WTC11 (cell line): ENCODE data around the gene GNAS-AS1. TPM values are rescaled to one million over a fixed set of nuclear protein-coding genes. Genes with fewer than 3 reads are reported as not detected.

Source experiments
- ATAC-seq: fragments of 200-7000 bp; cut with Tn5 transposase; 2 replicates; pipeline ENCODE4 v1.10.0; 2021; ENCODE audit warnings: mild to moderate bottlenecking, moderate library complexity
- CTCF ChIA-PET: fragments of 300-600 bp; sonication (Branson Sonifier 250); formaldehyde crosslinking; loops from one replicate; lab custom pipeline; 2021; ENCODE audit warnings: antibody characterized with exemption; lab: Charles Lee
- POLR2A ChIA-PET: fragments of 350-600 bp; sonication (Branson Sonifier 250); formaldehyde crosslinking; loops from one replicate; lab custom pipeline; 2021; ENCODE audit warnings: antibody characterized with exemption; lab: Charles Lee
- DNase-seq: peaks from one replicate; pipeline ENCODE4 v3.0.0; 2021; ENCODE audit warnings: low spot score
- H3K27ac Mint-ChIP-seq: 2 replicates; pipeline ENCODE4 v1.8.0; 2021; ENCODE audit warnings: mixed read lengths
- H3K27me3 Mint-ChIP-seq: 2 replicates; pipeline ENCODE4 v1.8.0; 2021; ENCODE audit warnings: low read depth, mild to moderate bottlenecking, moderate library complexity, mixed read lengths
- H3K36me3 Mint-ChIP-seq: 2 replicates; pipeline ENCODE4 v1.8.0; 2021; ENCODE audit warnings: mixed read lengths
- H3K4me1 Mint-ChIP-seq: 2 replicates; pipeline ENCODE4 v1.8.0; 2022; ENCODE audit warnings: mixed read lengths
- H3K4me3 Mint-ChIP-seq: 2 replicates; pipeline ENCODE4 v1.8.0; 2021; ENCODE audit warnings: mild to moderate bottlenecking, moderate library complexity, mixed read lengths
- H3K9me3 Mint-ChIP-seq: 2 replicates; pipeline ENCODE4 v1.8.0; 2021; ENCODE audit warnings: mixed read lengths
- CBFB ChIP-seq: sonication (generic); formaldehyde crosslinking; IDR thresholded peaks from 2 replicates; pipeline ENCODE4 v1.8.1; 2022; ENCODE audit warnings: mild to moderate bottlenecking, low read depth, missing genetic modification reagents
- CREM ChIP-seq: sonication (generic); formaldehyde crosslinking; IDR thresholded peaks from 2 replicates; pipeline ENCODE4 v1.8.1; 2022; ENCODE audit warnings: mild to moderate bottlenecking, missing genetic modification reagents, moderate library complexity
- FOXP1 ChIP-seq: sonication (generic); formaldehyde crosslinking; IDR thresholded peaks from 2 replicates; pipeline ENCODE4 v1.8.0; 2022; ENCODE audit warnings: missing genetic modification reagents, mild to moderate bottlenecking, moderate library complexity, borderline replicate concordance
- GABPB1 ChIP-seq: sonication (generic); formaldehyde crosslinking; IDR thresholded peaks from 2 replicates; pipeline ENCODE4 v1.8.1; 2023; ENCODE audit warnings: mild to moderate bottlenecking, missing genetic modification reagents
- GRHL2 ChIP-seq: fragments of 250-450 bp; sonication (Bioruptor Pico); IDR thresholded peaks from 2 replicates; pipeline ENCODE4 v1.8.0; 2022; ENCODE audit warnings: mild to moderate bottlenecking, moderate library complexity; ENCODE audit not compliant: insufficient replicate concordance, severe bottlenecking
- IRF2 ChIP-seq: sonication (generic); formaldehyde crosslinking; IDR thresholded peaks from 2 replicates; pipeline ENCODE4 v1.8.0; 2022; ENCODE audit warnings: low read depth, missing genetic modification reagents, borderline replicate concordance
- JAZF1 ChIP-seq: fragments of 250-450 bp; sonication (Bioruptor Pico); IDR thresholded peaks from 2 replicates; pipeline ENCODE4 v1.9.0; 2021; ENCODE audit warnings: moderate library complexity, mild to moderate bottlenecking, inconsistent platforms
- NFE2L1 ChIP-seq: sonication (generic); formaldehyde crosslinking; IDR thresholded peaks from 2 replicates; pipeline ENCODE4 v1.8.1; 2023; ENCODE audit warnings: missing genetic modification reagents
- SMAD3 ChIP-seq: sonication (generic); formaldehyde crosslinking; IDR thresholded peaks from 2 replicates; pipeline ENCODE4 v1.8.0; 2022; ENCODE audit warnings: missing genetic modification reagents, mild to moderate bottlenecking, borderline replicate concordance
- SMAD4 ChIP-seq: sonication (generic); formaldehyde crosslinking; IDR thresholded peaks from 2 replicates; pipeline ENCODE4 v1.8.0; 2022; ENCODE audit warnings: mild to moderate bottlenecking, missing genetic modification reagents
- TEAD1 ChIP-seq: sonication (generic); formaldehyde crosslinking; IDR thresholded peaks from 2 replicates; pipeline ENCODE4 v1.8.0; 2022; ENCODE audit warnings: mild to moderate bottlenecking, missing genetic modification reagents
- ZNF138 ChIP-seq: sonication (generic); formaldehyde crosslinking; conservative IDR thresholded peaks from 2 replicates; pipeline ENCODE4 v1.8.1; 2022; ENCODE audit warnings: mild to moderate bottlenecking, moderate library complexity, missing genetic modification reagents
- ZNF219 ChIP-seq: sonication (generic); formaldehyde crosslinking; IDR thresholded peaks from 2 replicates; pipeline ENCODE4 v1.8.0; 2023; ENCODE audit warnings: missing genetic modification reagents, mild to moderate bottlenecking, borderline replicate concordance
- ZNF317 ChIP-seq: sonication (generic); formaldehyde crosslinking; IDR thresholded peaks from 2 replicates; pipeline ENCODE4 v1.8.1; 2023; ENCODE audit warnings: low read depth, mild to moderate bottlenecking, moderate library complexity, missing genetic modification reagents, borderline replicate concordance
- ZNF396 ChIP-seq: fragments of 250-450 bp; sonication (Bioruptor Pico); IDR thresholded peaks from 2 replicates; pipeline ENCODE4 v1.8.0; 2021; ENCODE audit warnings: mild to moderate bottlenecking, moderate library complexity, borderline replicate concordance
- ZNF423 ChIP-seq: fragments of 250-450 bp; sonication (Bioruptor Pico); IDR thresholded peaks from 2 replicates; pipeline ENCODE4 v2.1.2; 2022; ENCODE audit warnings: mild to moderate bottlenecking, moderate library complexity
- total RNA-seq: library from RNA; stranded (reverse); gene quantifications from 3 replicates; pipeline ENCODE4 v1.2.3, GENCODE V29; 2021
- TF ChIP-seq, protein P1 (sequence below): fragments of 250-450 bp; sonication (Bioruptor Pico); IDR thresholded peaks from 2 replicates; pipeline ENCODE4 v1.9.0; 2021; ENCODE audit warnings: mild to moderate bottlenecking, borderline replicate concordance
- TF ChIP-seq, protein P2 (sequence below): sonication (generic); formaldehyde crosslinking; IDR thresholded peaks from 2 replicates; pipeline ENCODE4 v1.8.0; 2023; ENCODE audit warnings: missing genetic modification reagents
- TF ChIP-seq, protein P3 (sequence below): fragments of 250-450 bp; sonication (Bioruptor Pico); IDR thresholded peaks from 2 replicates; pipeline ENCODE4 v2.1.2; 2022; ENCODE audit warnings: mild to moderate bottlenecking, moderate library complexity
- TF ChIP-seq, protein P4 (sequence below): sonication (generic); formaldehyde crosslinking; IDR thresholded peaks from 2 replicates; pipeline ENCODE4 v1.8.0; 2022; ENCODE audit warnings: mild to moderate bottlenecking, missing genetic modification reagents
- TF ChIP-seq, protein P5 (sequence below): sonication (generic); formaldehyde crosslinking; IDR thresholded peaks from 2 replicates; pipeline ENCODE4 v1.8.1; 2022; ENCODE audit warnings: mild to moderate bottlenecking, moderate library complexity, missing genetic modification reagents
- TF ChIP-seq, protein P6 (sequence below): sonication (generic); formaldehyde crosslinking; IDR thresholded peaks from 2 replicates; pipeline ENCODE4 v1.8.0; 2023; ENCODE audit warnings: mild to moderate bottlenecking, missing genetic modification reagents
- TF ChIP-seq, protein P7 (sequence below): fragments of 250-450 bp; sonication (Bioruptor Pico); IDR thresholded peaks from 2 replicates; pipeline ENCODE4 v1.8.0; 2021; ENCODE audit warnings: mild to moderate bottlenecking

Gene GNAS-AS1
- total RNA-seq, 1 experiment from 2014 or later: 12.2 TPM

DNA sequence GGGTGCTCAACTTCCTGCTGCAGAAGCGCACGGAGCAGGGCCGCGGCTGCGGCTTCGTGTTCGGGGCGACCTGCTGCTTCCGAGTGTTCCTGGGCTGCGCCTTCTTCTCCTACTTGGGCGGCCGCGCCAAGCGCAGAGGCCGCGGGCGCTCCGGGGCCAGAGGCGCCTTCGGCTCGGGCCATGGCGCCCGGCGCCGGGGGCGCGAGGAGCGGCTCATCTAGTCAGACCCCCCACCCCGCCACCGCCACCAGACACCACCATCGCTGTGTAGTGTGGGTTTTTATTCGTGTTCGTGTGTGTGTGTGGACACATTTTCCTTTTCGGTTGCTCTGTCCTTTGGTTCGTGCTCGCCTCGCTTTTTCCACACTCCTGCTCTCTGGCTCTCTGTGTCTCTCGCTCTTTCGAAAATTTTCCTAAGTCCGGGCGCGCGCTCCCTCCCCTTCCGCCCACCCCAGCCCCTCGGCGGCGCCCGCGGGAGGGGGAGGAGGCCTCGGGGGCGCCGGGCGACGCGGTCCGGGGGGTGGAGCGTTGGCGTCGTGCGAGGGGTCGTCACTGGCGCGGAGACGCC is 39.9 kb upstream of the GNAS-AS1 start (continued):
- TF ChIP-seq, protein P1, sequence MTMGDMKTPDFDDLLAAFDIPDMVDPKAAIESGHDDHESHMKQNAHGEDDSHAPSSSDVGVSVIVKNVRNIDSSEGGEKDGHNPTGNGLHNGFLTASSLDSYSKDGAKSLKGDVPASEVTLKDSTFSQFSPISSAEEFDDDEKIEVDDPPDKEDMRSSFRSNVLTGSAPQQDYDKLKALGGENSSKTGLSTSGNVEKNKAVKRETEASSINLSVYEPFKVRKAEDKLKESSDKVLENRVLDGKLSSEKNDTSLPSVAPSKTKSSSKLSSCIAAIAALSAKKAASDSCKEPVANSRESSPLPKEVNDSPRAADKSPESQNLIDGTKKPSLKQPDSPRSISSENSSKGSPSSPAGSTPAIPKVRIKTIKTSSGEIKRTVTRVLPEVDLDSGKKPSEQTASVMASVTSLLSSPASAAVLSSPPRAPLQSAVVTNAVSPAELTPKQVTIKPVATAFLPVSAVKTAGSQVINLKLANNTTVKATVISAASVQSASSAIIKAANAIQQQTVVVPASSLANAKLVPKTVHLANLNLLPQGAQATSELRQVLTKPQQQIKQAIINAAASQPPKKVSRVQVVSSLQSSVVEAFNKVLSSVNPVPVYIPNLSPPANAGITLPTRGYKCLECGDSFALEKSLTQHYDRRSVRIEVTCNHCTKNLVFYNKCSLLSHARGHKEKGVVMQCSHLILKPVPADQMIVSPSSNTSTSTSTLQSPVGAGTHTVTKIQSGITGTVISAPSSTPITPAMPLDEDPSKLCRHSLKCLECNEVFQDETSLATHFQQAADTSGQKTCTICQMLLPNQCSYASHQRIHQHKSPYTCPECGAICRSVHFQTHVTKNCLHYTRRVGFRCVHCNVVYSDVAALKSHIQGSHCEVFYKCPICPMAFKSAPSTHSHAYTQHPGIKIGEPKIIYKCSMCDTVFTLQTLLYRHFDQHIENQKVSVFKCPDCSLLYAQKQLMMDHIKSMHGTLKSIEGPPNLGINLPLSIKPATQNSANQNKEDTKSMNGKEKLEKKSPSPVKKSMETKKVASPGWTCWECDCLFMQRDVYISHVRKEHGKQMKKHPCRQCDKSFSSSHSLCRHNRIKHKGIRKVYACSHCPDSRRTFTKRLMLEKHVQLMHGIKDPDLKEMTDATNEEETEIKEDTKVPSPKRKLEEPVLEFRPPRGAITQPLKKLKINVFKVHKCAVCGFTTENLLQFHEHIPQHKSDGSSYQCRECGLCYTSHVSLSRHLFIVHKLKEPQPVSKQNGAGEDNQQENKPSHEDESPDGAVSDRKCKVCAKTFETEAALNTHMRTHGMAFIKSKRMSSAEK (CRISPR knock-in tag): no peak
- TF ChIP-seq NFE2L1 (CRISPR knock-in tag) (no peak), SMAD3 (CRISPR knock-in tag) (0 out of 2 replicates have a peak, but pooled peaks have one; percentile 25), ZNF396 (CRISPR knock-in tag) (no peak), TEAD1 (CRISPR knock-in tag) (peak; percentile 36; the same call in 1 of the 2 replicates), FOXP1 (CRISPR knock-in tag) (peak; percentile 56; the same call in 1 of the 2 replicates), GABPB1 (0 out of 2 replicates have a peak, but pooled peaks have one; percentile 61), ZNF423 (CRISPR knock-in tag) (peak; percentile 93), ZNF138 (no peak), ZNF219 (0 out of 2 replicates have a peak, but pooled peaks have one; percentile 45), ZNF317 (CRISPR knock-in tag) (no peak)
- TF ChIP-seq, protein P2, sequence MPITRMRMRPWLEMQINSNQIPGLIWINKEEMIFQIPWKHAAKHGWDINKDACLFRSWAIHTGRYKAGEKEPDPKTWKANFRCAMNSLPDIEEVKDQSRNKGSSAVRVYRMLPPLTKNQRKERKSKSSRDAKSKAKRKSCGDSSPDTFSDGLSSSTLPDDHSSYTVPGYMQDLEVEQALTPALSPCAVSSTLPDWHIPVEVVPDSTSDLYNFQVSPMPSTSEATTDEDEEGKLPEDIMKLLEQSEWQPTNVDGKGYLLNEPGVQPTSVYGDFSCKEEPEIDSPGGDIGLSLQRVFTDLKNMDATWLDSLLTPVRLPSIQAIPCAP: 0 out of 2 replicates have a peak, but pooled peaks have one; percentile 11
- TF ChIP-seq, protein P3, sequence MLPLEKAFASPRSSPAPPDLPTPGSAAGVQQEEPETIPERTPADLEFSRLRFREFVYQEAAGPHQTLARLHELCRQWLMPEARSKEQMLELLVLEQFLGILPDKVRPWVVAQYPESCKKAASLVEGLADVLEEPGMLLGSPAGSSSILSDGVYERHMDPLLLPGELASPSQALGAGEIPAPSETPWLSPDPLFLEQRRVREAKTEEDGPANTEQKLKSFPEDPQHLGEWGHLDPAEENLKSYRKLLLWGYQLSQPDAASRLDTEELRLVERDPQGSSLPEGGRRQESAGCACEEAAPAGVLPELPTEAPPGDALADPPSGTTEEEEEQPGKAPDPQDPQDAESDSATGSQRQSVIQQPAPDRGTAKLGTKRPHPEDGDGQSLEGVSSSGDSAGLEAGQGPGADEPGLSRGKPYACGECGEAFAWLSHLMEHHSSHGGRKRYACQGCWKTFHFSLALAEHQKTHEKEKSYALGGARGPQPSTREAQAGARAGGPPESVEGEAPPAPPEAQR: no peak
- TF ChIP-seq, protein P4, sequence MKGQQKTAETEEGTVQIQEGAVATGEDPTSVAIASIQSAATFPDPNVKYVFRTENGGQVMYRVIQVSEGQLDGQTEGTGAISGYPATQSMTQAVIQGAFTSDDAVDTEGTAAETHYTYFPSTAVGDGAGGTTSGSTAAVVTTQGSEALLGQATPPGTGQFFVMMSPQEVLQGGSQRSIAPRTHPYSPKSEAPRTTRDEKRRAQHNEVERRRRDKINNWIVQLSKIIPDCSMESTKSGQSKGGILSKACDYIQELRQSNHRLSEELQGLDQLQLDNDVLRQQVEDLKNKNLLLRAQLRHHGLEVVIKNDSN (CRISPR knock-in tag): no peak
- TF ChIP-seq, protein P5, sequence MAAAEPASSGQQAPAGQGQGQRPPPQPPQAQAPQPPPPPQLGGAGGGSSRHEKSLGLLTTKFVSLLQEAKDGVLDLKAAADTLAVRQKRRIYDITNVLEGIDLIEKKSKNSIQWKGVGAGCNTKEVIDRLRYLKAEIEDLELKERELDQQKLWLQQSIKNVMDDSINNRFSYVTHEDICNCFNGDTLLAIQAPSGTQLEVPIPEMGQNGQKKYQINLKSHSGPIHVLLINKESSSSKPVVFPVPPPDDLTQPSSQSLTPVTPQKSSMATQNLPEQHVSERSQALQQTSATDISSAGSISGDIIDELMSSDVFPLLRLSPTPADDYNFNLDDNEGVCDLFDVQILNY (CRISPR knock-in tag): peak; percentile 16; the same call in 1 of the 2 replicates

DNA sequence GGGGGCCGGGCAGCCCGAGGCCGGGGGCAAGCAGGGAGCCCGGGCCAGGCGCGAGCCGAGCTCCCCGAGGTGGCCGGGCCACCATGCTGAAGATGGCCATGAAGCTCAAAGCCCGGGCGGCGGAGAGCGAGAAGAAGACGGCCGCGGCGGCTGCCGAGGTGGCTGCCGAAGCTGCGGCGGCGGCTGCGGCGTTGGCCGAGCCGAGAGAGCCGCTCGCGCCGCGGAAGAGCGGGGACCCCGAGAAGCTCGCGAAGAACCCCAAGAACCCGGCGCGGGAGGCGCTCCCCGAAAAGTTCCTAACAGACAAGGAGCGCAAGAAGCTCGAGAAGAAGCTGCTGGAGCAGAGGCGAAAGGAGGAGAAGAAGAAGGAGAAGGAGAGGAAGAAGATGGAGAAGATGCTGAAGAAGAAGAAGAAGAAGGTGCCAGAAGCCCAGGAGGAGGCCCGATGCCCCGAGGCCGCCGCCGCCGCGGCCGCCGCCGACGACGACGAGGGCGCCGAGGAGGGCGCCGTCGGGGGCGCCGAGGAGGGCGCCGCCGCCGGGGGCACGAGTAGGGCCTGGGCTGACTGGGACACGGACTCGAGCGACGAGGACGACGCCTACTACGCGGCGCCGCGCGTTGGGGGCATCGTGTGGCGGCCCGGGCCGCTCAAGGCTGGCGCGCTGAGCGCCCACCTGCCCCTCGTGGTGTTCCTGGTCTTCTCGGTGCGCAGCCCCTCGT is 39.3 kb upstream of the GNAS-AS1 start:
- CTCF ChIA-PET: interaction anchor here (1.3 to 1.7 kb wide), 3 partner anchors 13 to 94 kb away, joined by 4 to 7 read pairs (median 4); no protein-coding TSS in a partner anchor
- POLR2A ChIA-PET: interaction anchor here (0.8 to 1.2 kb wide), 3 partner anchors 37 to 239 kb away, joined by 3 read pairs; partner anchors contain the start of genes GNAS, NELFCD and STX16
- H3K27me3 Mint-ChIP-seq: no peaks in the 10 kb centered on the region
- peaks cover 23% of the 10 kb centered on the region for H3K36me3 Mint-ChIP-seq
- H3K4me1 Mint-ChIP-seq: peaks cover 44% of the 10 kb centered on the region
- H3K9me3 Mint-ChIP-seq: peaks cover 11% of the 10 kb centered on the region
- peak overlapping the region; percentile 84 for H3K4me3 Mint-ChIP-seq
- DNase-seq: no peak
- no peak for ATAC-seq
- H3K27ac Mint-ChIP-seq: 0 out of 2 replicates have a peak overlapping the region, but pooled peaks have one; percentile 87
- TF ChIP-seq GRHL2 (CRISPR knock-in tag) (no peak), ZNF423 (CRISPR knock-in tag) (no peak), CREM (no peak), IRF2 (CRISPR knock-in tag) (no peak), CBFB (CRISPR knock-in tag) (no peak), JAZF1 (CRISPR knock-in tag) (no peak), SMAD4 (CRISPR knock-in tag) (no peak)
- TF ChIP-seq, protein P6, sequence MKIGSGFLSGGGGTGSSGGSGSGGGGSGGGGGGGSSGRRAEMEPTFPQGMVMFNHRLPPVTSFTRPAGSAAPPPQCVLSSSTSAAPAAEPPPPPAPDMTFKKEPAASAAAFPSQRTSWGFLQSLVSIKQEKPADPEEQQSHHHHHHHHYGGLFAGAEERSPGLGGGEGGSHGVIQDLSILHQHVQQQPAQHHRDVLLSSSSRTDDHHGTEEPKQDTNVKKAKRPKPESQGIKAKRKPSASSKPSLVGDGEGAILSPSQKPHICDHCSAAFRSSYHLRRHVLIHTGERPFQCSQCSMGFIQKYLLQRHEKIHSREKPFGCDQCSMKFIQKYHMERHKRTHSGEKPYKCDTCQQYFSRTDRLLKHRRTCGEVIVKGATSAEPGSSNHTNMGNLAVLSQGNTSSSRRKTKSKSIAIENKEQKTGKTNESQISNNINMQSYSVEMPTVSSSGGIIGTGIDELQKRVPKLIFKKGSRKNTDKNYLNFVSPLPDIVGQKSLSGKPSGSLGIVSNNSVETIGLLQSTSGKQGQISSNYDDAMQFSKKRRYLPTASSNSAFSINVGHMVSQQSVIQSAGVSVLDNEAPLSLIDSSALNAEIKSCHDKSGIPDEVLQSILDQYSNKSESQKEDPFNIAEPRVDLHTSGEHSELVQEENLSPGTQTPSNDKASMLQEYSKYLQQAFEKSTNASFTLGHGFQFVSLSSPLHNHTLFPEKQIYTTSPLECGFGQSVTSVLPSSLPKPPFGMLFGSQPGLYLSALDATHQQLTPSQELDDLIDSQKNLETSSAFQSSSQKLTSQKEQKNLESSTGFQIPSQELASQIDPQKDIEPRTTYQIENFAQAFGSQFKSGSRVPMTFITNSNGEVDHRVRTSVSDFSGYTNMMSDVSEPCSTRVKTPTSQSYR (CRISPR knock-in tag): no peak
- TF ChIP-seq, protein P7, sequence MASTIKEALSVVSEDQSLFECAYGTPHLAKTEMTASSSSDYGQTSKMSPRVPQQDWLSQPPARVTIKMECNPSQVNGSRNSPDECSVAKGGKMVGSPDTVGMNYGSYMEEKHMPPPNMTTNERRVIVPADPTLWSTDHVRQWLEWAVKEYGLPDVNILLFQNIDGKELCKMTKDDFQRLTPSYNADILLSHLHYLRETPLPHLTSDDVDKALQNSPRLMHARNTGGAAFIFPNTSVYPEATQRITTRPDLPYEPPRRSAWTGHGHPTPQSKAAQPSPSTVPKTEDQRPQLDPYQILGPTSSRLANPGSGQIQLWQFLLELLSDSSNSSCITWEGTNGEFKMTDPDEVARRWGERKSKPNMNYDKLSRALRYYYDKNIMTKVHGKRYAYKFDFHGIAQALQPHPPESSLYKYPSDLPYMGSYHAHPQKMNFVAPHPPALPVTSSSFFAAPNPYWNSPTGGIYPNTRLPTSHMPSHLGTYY (CRISPR knock-in tag): no peak
